G401.6 (cell line): ENCODE data around the gene ZFAND3.

Experiments used
- FAIRE-seq: peaks from 2 replicates; lab custom pipeline; 2012; peaks lifted over from hg19 to GRCh38; lab: Jason Lieb, UNC

ZFAND3 gene

DNA sequence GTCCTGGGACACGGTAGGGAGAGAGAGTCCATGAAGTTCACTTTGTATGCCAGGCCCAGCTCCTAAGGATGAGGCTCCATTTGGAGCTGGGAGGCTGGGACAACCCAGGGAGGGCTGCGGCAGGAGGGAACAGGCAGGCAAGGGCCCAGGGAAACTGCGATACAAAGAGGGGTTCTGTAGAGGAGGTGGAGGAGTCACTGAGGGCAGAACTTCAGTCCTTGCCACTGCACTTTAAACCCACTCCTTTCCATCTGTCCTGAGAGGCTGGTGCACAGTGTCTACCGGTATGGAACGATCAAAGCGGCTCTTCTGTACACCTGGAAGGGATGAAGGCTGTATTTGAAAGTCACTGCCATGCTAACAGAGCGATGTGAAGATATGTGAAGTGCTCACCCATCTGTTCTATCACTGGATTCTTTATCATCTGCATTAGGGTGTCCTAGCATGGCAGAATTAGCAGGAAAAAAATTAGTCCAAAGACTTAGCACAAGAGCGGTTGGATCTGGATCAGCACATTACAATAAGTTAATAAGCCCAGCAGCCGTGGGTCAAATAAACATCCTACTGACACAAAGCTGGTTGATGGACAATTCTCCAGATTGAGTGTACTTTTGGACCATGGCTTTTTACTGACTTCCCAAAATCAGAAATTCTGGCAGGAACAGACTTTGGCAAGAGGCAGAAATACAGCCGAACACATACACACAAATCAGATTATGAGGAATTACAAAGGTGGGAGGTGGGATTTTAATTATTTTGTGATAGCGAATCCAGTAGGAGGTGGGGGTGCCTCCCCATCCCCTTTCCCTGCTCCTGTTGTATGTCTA lies 20.9 kb upstream of the ZFAND3 start:
- FAIRE-seq = no peak

DNA sequence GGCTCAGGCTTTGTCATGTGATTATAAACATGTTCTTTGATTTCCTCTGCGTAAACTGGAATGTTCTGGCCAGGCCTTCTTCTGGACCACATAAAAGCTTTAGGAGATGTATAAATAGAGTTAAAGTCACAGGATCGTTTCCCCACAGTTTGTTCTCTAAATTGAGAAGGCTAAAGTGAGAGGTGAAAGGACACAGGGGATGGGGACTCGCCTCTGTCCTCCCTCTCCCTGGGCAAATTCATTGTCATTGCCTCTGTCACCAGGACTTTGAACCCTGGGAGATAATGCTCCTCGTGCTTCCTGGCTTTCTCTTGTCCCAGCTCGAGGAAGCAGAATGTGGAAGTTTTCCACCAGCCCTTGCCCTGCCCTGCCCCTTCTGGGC lies 20.3 kb upstream of the ZFAND3 start:
- no peak for FAIRE-seq

DNA sequence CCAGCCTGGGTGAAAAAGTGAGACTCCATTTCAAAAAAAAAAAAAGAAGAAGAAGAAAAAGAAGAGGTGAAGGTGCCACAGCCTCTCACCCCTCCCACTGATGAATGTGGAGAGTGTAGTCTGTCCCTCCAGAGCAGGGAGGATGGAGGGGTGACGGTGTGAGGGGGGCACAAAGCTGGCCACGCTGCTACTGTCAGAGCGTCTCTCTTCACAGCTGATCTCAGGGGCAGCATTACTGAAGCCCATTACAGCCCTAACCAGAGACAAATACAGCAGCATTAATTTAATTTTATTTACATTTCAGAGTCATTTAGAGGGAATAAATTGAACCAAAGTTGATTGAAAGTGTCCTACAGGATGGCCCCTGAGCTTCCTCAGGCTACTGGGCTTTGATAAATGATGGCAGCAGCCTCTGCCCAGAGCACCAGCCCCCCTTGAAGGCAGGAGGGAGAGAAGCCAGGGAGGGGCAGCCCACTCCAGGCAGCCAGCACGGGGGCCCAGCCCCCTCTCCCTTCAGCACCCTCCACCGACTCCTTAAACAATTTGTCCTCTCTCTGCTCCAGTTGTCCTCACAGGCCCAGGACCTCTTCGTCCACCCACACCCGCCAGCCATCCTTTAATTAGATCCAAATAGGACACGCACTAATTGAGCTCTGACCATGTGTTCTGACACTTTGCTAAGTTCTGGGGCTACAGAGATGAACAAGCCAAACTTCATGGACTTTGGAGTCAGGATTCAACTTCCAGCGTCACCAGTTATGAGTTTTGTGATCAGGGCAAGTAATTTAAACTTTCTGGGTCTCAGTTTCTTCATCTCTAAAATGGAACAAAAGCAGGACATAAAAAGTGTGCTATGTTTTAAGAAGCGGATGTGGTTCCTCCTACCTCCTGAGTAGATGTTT lies 18.6 kb upstream of the ZFAND3 start:
- no peak for FAIRE-seq

DNA sequence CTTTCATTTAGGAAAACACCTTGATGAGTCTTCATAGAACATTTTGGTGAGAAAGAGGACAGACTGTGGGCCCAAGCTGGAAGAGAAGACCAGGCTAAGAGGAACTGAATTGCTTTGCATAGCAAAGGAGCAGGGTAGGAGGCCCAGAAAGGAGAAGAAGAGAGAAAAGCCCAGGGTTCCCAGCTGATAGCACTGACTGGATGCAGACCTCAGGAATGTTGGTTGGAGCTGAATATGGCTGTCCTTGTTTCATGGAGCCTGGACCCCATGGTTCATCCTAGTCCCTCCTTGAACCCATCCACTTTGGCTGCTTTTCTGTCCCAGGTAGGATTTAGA lies 18.0 kb upstream of the ZFAND3 start:
- no peak for FAIRE-seq

DNA sequence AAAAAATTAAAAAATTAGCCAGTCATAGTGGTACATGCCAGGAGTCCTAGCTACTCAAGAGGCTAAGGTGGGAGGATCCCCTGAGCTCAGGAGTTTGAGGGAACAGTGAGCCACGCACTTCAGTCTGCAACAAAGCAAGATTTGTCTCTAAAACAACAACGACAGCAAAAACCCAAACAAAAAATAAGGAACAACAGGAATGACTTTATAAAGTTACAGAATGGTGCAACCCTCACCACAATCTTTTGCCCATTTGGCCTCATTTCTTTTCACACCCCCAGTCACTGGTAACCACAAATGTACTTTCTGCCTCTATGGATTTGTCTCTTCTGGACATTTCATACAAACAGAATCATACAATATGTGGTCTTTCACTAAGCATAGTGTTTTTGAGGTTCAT lies 16.7 kb upstream of the ZFAND3 start:
- FAIRE-seq = no peak

DNA sequence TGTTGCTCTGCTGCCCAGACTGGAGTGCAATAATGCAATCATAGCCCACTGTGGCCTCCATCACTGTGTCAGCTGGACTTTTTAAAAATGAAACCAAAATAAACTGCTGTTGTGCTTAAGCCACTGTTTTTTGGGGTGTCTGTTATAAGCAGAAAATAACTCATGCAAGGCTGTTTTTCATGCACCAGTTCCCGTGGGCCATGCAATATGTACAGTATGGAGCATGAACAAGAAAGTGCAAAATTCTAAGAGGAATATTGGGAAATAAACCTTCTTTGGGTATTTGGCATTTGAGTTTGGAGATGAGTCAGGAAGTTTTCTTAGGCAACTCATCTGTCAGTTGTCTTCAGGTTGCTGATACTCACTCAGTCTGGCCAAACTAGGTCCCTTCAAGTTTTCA lies 14.9 kb upstream of the ZFAND3 start:
- FAIRE-seq = no peak

DNA sequence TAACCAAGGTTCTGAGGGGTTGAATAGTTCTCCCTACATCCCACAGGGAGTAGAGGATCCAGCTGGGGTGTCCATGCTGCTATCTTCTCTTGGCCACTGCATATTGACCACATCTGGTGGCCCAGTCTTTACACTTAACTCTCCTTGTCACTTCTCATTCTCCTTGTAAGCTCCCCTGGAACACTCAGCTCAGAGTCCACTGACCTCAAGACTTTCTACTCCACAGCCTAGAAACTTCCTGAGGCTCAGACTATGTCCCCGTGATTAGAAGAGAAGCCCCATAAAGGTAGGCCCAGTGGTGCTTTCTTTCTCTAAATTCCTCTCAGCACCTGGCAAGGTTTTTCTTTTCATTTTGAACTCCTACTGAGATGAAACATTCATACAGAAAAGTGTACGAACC lies 13.3 kb upstream of the ZFAND3 start:
- FAIRE-seq = no peak

DNA sequence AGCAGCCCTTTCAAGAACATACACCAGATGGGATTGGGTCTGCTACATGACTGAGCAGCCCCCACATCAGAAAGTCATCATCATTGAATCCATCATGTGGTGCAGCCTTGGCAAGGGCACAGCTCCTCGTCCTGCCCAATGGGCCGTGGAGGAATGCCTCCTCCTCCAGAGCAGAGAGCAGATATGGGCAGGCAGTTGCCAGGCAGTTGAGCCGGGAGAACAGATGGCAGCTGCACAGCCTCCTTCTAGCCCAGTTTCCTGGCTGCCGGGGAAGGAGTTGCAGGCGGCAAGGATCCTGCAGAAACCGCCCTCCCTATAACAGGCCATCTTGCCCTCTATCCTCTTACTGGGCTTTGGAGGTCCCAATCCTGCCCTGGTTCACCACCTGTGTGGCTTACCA lies 11.9 kb upstream of the ZFAND3 start:
- FAIRE-seq = no peak

GRCh38 chr6:37809197-37809543 lies 10.4 kb upstream of the ZFAND3 start:
- FAIRE-seq = no peak

DNA sequence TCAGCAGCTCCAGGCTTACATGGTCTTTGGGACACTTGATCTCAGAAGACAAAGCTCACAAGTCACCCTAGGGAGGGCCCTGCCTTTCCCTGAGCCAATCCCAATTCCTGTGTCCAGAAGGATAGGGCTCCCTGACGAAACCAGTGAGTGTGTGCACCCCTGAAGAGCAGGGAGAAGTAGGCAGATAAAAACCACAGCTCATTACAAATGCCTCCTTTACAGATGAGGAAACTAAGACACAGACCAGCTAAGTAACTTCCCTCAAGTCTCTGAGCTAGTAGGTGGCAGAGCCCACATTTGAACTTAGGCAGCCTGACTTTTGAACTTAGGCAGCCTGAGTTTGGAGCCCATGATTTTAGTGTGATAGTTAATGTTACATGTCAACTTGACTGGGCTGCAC lies 6.7 kb upstream of the ZFAND3 start:
- FAIRE-seq = no peak

DNA sequence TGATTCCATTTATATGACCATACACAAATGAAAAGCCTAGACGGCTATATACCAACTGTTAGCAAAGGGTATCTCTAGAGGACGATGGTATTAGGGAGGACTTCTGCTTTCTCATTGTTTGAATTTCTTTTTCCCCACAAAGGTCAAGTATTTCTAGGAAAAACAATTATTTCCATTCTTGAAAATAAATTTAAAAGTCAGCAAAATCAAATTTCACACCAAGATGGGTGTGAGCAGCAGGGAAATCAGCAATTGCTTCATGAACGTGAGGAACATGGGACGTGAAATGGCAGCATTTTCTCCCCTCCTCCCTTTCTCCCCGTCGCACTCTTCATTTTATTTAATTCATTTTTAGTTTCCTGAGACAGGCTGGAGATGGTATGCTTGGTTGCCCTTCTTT lies 5.2 kb upstream of the ZFAND3 start:
- FAIRE-seq = no peak

DNA sequence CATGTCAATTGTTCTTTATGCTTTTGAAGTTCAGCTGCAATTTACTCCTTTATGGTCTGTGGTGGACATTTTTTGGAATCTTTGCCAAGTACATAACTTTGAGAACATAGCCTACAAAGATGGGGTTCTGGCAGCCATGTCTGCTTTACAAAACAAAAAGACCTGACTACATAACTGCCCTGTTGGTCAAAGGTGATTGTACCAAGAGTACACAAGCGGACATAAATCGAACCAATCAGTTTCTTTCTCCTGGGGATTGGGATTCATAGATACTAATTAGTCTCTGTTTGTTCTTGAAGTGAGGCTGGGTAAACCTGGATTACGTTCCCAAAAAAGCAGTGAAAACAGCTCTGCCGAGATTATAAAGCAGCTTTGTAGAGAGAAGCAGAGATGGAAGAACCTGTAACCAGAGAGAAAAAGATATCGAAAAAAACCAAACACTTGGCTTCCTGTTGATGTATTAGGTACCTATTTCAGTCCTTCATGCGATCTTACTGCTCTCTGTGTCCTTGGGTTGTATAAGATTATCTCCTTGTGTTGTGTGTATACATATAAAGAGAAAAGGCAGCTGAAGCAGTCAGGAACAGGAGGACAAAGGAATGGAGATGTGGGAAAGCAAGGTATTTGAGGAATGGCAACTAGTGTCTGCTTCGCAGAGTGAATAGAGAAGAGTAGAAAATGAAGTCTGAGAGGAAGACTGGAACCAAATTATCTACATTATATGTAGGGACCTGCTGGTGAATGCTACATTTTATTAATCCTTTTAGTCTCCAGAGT lies 2.7 kb upstream of the ZFAND3 start:
- no peak for FAIRE-seq

DNA sequence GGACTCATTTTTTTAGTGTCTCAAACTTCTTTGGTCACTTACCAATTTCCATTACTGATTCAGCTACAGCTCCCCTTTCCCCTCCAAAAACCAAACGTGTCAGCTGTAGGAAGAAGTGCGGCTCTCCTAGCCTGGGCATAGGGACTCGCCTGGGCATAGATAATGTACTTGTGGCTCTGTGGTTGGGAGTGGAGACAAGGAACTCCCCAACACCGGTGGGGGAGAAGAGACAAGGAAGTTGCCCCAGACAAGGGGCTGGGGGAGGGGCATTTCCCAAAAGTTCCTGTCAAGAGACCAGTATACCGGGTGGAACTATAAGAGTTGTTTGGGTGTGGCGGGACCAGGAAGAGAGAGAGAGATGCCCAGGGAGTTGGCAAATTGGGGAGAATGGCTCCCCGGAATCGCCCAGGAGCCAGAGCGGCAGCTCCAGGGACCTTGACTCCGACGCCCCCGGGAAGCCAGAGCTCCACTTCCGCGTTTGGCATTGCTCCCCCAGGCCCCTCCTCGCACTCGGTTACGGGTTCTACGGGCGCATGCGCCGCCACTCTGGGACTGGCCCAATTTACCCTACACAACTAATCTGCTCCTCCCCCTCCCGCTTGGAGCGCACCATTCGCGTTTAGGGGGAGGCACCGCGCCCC lies 871 bp upstream of the ZFAND3 start:
- FAIRE-seq = no peak

- FAIRE-seq = no peak
These were observed 533 bp downstream of the ZFAND3 start for GRCh38 chr6:37819802-37820717.

DNA sequence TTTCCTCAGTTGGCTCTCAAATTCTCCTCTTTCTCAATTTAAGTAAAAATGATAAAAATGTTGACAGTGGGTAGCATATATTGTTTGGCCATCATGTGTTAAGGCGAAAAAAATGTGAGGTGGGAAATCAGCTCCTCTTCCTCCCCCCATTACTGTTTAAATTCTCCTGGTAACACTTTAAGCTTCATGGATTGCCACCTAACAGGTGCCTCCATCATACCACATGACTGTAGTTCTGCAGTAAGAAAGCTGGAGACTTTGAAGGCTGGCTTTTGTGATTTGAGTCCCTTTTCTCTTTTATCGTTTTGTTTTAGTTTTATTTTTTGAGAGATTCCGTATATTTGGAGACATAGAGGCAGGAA lies 1.2 kb downstream of the ZFAND3 start:
- no peak for FAIRE-seq

- FAIRE-seq = no peak
These were observed 1.9 kb downstream of the ZFAND3 start for GRCh38 chr6:37821446-37821845.

GRCh38 chr6:37822851-37823682 lies 3.5 kb downstream of the ZFAND3 start:
- FAIRE-seq = no peak

DNA sequence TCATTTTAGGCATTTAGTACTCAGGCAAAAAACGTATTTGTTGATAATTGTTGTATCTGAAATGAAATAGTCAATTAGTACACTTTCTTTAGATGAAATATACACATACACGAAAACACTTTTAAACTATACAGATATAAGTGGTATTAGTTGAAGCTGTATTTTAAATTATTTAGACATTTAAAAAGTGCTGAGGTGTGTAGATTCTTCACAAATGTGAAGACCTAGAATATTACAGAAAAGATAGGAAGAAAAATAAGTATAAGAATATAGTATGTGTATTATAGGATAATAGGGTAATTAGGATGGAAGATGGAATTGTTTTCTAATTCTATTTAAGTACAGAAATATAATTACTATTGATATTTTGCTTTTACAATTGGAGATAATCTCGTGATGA lies 4.6 kb downstream of the ZFAND3 start:
- FAIRE-seq = peak; percentile 8

DNA sequence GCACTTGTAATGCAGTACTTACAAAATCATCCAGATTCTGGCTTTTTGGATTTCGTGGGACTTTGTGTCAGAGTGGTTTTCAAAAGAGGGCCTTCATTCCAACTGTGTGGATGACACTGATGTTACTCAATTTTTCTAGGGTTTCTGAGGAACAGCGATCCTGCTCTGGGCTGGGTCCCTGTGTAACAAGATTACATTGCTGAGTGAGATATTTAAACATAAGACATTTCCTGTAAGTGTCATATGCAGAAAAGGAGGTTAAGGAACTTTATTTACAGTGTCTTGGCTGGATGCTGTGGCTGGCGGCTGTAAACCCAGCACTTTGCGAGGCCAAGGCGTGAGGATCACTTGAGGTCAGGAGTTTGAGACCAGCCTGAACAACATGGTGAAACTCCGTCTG lies 6.7 kb downstream of the ZFAND3 start:
- FAIRE-seq = no peak

DNA sequence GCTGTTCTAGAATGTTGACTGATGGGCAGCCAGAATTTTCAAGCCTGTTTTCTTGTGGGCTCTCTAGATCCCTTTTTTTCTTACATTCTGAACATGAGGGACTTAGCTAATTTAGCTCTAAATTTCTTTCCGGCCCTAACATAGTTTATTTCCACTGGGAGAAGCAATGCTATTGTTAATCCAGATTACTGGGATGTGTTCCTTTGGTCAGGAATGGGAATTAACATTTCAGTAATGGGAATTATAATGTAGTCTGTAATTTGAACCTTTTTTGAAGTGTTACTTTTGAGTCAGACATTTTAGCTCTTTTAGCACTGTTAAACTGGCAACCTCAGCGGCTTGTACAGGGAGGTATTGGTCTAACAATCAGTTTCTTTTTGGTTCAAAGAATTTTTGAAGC lies 7.5 kb downstream of the ZFAND3 start:
- FAIRE-seq = no peak
